A673 (cell line): ENCODE measurements around the gene PTBP1. TPM values are rescaled to one million over a fixed set of nuclear protein-coding genes. Genes with fewer than 3 reads are reported as not detected.

Experiments
- BruUV-seq: library from RNA; stranded (reverse); fragments of 400-500 nt; replicated peaks from 2 replicates; lab custom pipeline; 2021; lab: Mats Ljungman, UMichigan
- CTCF ChIA-PET: fragments of 300-600 bp; sonication (Branson Sonifier 250); formaldehyde crosslinking; loops from one replicate; lab custom pipeline; 2022; ENCODE audit warnings: antibody characterized with exemption; lab: Charles Lee
- POLR2A ChIA-PET: fragments of 300-600 bp; sonication (Branson Sonifier 250); formaldehyde crosslinking; loops from one replicate; lab custom pipeline; 2022; ENCODE audit warnings: antibody characterized with exemption; ENCODE audit not compliant: low non-redundant PET; lab: Charles Lee
- DNase-seq: peaks from one replicate; pipeline ENCODE4 v3.0.0-alpha.2; 2015; ENCODE audit warnings: low spot score
- H3K27ac ChIP-seq: fragments of 200-600 bp; sonication (generic); 2 replicates; pipeline ENCODE4 v1.5.1; 2016; ENCODE audit warnings: mixed run types, low read depth, mild to moderate bottlenecking, mixed read lengths, antibody characterized with exemption, low read length; ENCODE audit not compliant: poor library complexity, severe bottlenecking
- H3K27me3 ChIP-seq: fragments of 200-600 bp; sonication (generic); replicated peaks from 2 replicates; pipeline ENCODE4 v1.6.1; 2017; ENCODE audit warnings: mixed run types, low read depth, mild to moderate bottlenecking, mixed read lengths, antibody characterized with exemption, low read length; ENCODE audit not compliant: insufficient read depth, poor library complexity
- H3K36me3 ChIP-seq: fragments of 200-600 bp; sonication (generic); 2 replicates; pipeline ENCODE4 v1.6.1; 2016; ENCODE audit warnings: mixed run types, mild to moderate bottlenecking, mixed read lengths, antibody characterized with exemption, low read length; ENCODE audit not compliant: insufficient read depth, poor library complexity, severe bottlenecking
- H3K4me1 ChIP-seq: fragments of 200-600 bp; sonication (generic); 2 replicates; pipeline ENCODE4 v1.6.1; 2017; ENCODE audit warnings: mixed run types, mild to moderate bottlenecking, mixed read lengths, antibody characterized with exemption, low read length; ENCODE audit not compliant: insufficient read depth, poor library complexity, severe bottlenecking
- H3K4me3 ChIP-seq: fragments of 200-600 bp; sonication (generic); 2 replicates; pipeline ENCODE4 v1.5.1; 2016; ENCODE audit warnings: low read depth, mixed run types, mild to moderate bottlenecking, mixed read lengths, low read length; ENCODE audit not compliant: poor library complexity, severe bottlenecking
- H3K9me3 ChIP-seq: fragments of 200-600 bp; sonication (generic); 2 replicates; pipeline ENCODE4 v1.6.1; 2016; ENCODE audit warnings: mixed run types, low read depth, mild to moderate bottlenecking, mixed read lengths, antibody characterized with exemption, low read length; ENCODE audit not compliant: poor library complexity, severe bottlenecking
- CTCF ChIP-seq: fragments of 300-800, 200-600 bp; sonication (generic); conservative IDR thresholded peaks from 2 replicates; pipeline ENCODE4 v1.5.1; 2017; ENCODE audit warnings: low read depth, mild to moderate bottlenecking, antibody characterized with exemption, low read length, moderate library complexity, mixed read lengths
- EZH2 ChIP-seq: fragments of 200-600 bp; sonication (generic); IDR thresholded peaks from 2 replicates; pipeline ENCODE4 v1.6.1; 2017; ENCODE audit warnings: borderline replicate concordance, low read depth, mild to moderate bottlenecking, mixed read lengths, antibody characterized with exemption, low read length; ENCODE audit not compliant: poor library complexity, severe bottlenecking
- intact Hi-C: fragments of 100-400 bp; cut with micrococcal nuclease; formaldehyde crosslinking; loops from one replicate; pipeline ENCODE4 v1.10.0; 2022; ENCODE audit not compliant: unreplicated experiment
- total RNA-seq: library from RNA; stranded (reverse); gene quantifications from 2 replicates; pipeline ENCODE4 v1.2.3, GENCODE V29; 2021

The PTBP1 gene
- total RNA-seq, 1 experiment from 2014 or later: 800 TPM

DNA sequence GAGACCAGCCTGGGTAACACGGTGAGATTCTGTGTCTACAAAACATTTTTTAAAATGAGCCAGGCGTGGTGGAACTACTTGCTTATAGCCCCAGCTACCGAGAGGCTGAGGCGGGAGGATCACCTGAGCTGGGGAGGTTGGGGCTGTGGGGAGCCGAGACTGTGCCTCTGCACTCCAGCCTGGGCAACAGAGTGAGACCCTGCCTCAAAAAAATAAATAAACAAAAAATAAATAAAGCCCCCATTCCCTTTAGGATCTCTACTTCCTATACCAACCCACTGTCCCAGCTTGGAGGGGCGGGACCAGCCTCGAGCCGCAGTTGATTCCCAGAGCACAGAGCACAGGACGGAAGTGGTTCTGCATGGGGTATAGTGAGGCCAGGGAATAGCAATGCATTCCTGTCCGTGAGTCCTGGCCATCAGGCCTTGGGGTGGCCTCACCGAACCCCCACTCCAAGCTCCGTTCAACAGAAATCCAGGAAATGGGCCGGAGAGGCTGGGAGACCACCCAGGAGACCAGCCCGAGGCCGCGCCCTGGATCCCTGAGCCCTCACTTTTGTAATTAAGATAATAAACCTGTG, 4.9 kb upstream of the PTBP1 start:
- no peak for TF ChIP-seq EZH2
- no peak for TF ChIP-seq CTCF
- H3K27me3 ChIP-seq: no peaks in the 10 kb centered on the region
- H3K9me3 ChIP-seq: no peaks in the 10 kb centered on the region
- no peaks in the 10 kb centered on the region for H3K36me3 ChIP-seq
- no TSS peak for BruUV-seq
- intact Hi-C loops: no loop called here
- no peak for DNase-seq
- H3K27ac ChIP-seq: no peak overlapping the region
- H3K4me3 ChIP-seq: no peak overlapping the region
- H3K4me1 ChIP-seq: peaks cover 7% of the 10 kb centered on the region
- POLR2A ChIA-PET: interaction anchor here (0.5 kb wide), 1 partner anchor 190 kb away, joined by 3 read pairs; no protein-coding TSS in a partner anchor
- CTCF ChIA-PET: no interaction called here

DNA sequence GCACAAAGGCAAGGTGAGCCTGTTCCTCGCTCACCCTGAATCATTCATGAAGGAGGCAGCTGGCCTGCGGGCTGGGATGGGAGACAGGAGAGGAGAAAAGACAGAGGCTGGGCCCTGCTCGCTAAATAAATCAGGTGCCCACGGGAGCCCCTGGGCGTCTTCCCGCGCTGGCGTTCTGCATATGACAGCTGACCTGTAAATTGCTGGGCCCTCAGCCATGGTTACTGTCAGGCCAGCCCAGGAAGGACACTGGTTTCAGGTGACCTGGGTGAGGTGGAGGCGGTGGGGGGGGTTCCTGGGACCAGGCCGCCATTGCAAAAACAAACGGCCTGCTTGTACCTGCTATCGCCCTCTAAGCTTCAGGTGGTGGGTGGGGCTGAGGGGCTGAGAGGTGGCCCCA, 3.4 kb upstream of the PTBP1 start:
- peaks cover 8% of the 10 kb centered on the region for H3K4me1 ChIP-seq
- peaks cover 6% of the 10 kb centered on the region for H3K36me3 ChIP-seq
- no peak for TF ChIP-seq CTCF
- TF ChIP-seq EZH2: no peak
- H3K4me3 ChIP-seq: no peak overlapping the region
- H3K9me3 ChIP-seq: no peaks in the 10 kb centered on the region
- intact Hi-C loops: no loop called here
- H3K27ac ChIP-seq: no peak overlapping the region
- no peaks in the 10 kb centered on the region for H3K27me3 ChIP-seq
- CTCF ChIA-PET: no interaction called here
- DNase-seq: no peak
- BruUV-seq: no TSS peak
- POLR2A ChIA-PET: interaction anchor here (0.6 kb wide), 1 partner anchor 9 kb away, joined by 3 read pairs; no protein-coding TSS in a partner anchor

- Histone ChIP-seq H3K4me1 (peaks cover 22% of the 10 kb centered on the region), H3K27me3 (no peaks in the 10 kb centered on the region), H3K36me3 (peaks cover 18% of the 10 kb centered on the region), H3K4me3 (no peak overlapping the region), H3K9me3 (no peaks in the 10 kb centered on the region), H3K27ac (no peak overlapping the region)
- POLR2A ChIA-PET: no interaction called here
- TF ChIP-seq EZH2 (no peak), CTCF (no peak)
- CTCF ChIA-PET: no interaction called here
- intact Hi-C loops: no loop called here
- DNase-seq: no peak
- no TSS peak for BruUV-seq
These were observed 2.1 kb upstream of the PTBP1 start for GRCh38 chr19:795073-795611.
